ENCODE data around the gene KCNC1. TPM values are rescaled to one million over a fixed set of nuclear protein-coding genes. Genes with fewer than 3 reads are reported as not detected.
A peak's percentile ranks its signal among the peaks of the same experiment; 100 is the strongest.

Gene KCNC1
- total and polyA plus RNA-seq, 2 of the 4 experiments (the other 2 are of a cell fraction), result 0.03 TPM; not detected in 1

DNA sequence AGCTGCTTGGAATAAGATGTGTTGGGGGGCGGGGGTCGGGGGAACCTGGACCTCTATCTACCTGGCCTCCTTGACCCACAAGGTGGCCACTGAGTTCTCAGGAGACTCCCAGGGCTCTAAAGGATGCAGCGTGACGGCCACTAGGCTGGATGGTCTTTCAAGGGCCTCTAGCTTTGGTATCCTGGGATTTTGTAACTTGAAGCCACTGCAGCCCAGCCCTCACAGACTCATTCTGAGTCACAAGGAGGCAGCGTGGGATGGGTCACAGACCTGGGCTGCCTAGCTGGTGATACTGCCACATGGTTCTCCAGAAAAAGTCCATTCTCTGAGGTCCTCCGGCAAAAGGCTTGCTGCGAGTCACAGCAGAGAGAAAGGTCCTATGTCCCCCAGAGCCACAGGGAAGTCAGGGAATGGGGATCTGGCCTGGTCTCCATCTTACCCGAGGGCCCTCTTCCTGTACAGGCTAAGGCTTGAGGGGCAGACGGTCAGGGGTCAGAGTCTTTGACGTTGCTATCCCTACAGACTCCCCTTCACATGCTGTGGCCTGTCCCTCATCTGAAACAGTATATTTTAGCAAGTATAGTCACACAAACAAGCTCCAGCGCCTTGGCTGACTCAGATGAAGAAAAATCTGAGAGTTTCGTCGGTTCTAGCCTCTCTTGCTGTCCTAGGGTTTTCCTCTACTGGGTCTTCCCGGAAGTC is 52.4 kb downstream of the KCNC1 start:
- Histone ChIP-seq H2BK5ac (ENCODE audit: low read depth, low read length, poor library complexity, severe bottlenecking) (peak overlapping the region; percentile 99), H3K9me1 (ENCODE audit: insufficient read depth, low read length) (peaks cover 27% of the 10 kb centered on the region), H3K79me1 (ENCODE audit: low read depth in 1 of 2, low read length in 2 of 2) (peaks cover 0 to 13% of the 10 kb centered on the region in 2 experiments; a peak in 1 of 4 replicates), H4K5ac (ENCODE audit: low read depth, low read length) (peak overlapping the region; percentile 76), H2AK9ac (replicated peaks; ENCODE audit: low read depth, low read length, poor library complexity) (peak overlapping the region; percentile 88), H2BK15ac (ENCODE audit: low read depth, low read length) (peak overlapping the region; percentile 95; the same call in 1 of the 3 replicates), H3K36me3 (ENCODE audit: control insufficient read depth, insufficient read depth, low read length) (no peaks in the 10 kb centered on the region), H3K9me3 (ENCODE audit: control insufficient read depth, insufficient read depth, low read length) (no peaks in the 10 kb centered on the region), H3K23ac (ENCODE audit: low read depth, low read length) (peak overlapping the region; percentile 93), H4K20me1 (ENCODE audit: insufficient read depth, low read length) (no peaks in the 10 kb centered on the region), H3K4ac (ENCODE audit: low read depth, low read length) (peak overlapping the region; percentile 97), H4K8ac (ENCODE audit: low read depth in 2 of 2, low read length in 2 of 2) (peak overlapping the region; percentile 14 to 88), H2BK120ac (ENCODE audit: low read depth, low read length) (peak overlapping the region; percentile 98), H3K27me3 (ENCODE audit: control insufficient read depth, insufficient read depth, low read length) (no peaks in the 10 kb centered on the region), H2BK20ac (ENCODE audit: low read depth, low read length) (peak overlapping the region; percentile 98), H2AK5ac (ENCODE audit: low read depth, low read length) (peak overlapping the region; percentile 97; the same call in 1 of the 2 replicates), H2AFZ (replicated peaks; ENCODE audit: low read length, poor library complexity) (peak overlapping the region; percentile 85), H3K4me3 (ENCODE audit: insufficient read depth, low read depth, low read length) (no peak overlapping the region), H3K4me1 (ENCODE audit: control insufficient read depth, insufficient read depth, low read length) (peaks cover 20% of the 10 kb centered on the region), H3K4me2 (ENCODE audit: low read depth, low read length) (peak overlapping the region; percentile 69), H3K9ac (ENCODE audit: low read depth, low read length) (no peak overlapping the region), H3K18ac (ENCODE audit: low read depth, low read length) (peak overlapping the region; percentile 89), H4K91ac (ENCODE audit: insufficient read depth, low read depth, low read length) (peak overlapping the region; percentile 89), H3K56ac (ENCODE audit: extremely low read depth, insufficient read depth, low read length) (peak overlapping the region; percentile 64; the same call in 1 of the 2 replicates), H3K14ac (replicated peaks; ENCODE audit: low read depth, low read length) (peak overlapping the region; percentile 83), H3K27ac (ENCODE audit: insufficient read depth, low read length) (peak overlapping the region; percentile 90)
- dilution Hi-C loops (cut with HindIII; ENCODE audit: low sequenced_read_pairs, unreplicated experiment), result no loop called here
- no TSS peak for BruUV-seq (replicated peaks)
- peak; percentile 92 for ATAC-seq (ENCODE audit: low read depth)
- peak; percentile 96 for DNase-seq
- POLR2A ChIA-PET (ENCODE audit: unreplicated experiment), result no interaction called here
- intact Hi-C loops (cut with micrococcal nuclease), result no loop called here
- WGBS, 2 experiments (ENCODE audit: extremely low coverage in 2 of 2, insufficient read length in 1 of 2), result 40% methylated on average over 3 of the region's 14 CpGs; no CpG with 5 or more reads in 1 of the 2 experiments
- in situ Hi-C loops (cut with MboI; ENCODE audit: low sequenced_read_pairs), result no loop called here
- CTCF ChIA-PET, result interaction anchor here (0.7 to 1.0 kb wide), 2 partner anchors 55 to 186 kb away, joined by 3 read pairs; no protein-coding TSS in a partner anchor
- no peak for TF ChIP-seq RFX5 (IDR thresholded peaks at IDR 0.05; ENCODE audit: low read depth, low read length)
- no peak; the same call in 1 of the 2 replicates for TF ChIP-seq POLR2A (IDR thresholded peaks at IDR 0.05; ENCODE audit: low read depth, low read length)
- TF ChIP-seq SMC3 (IDR thresholded peaks at IDR 0.05; ENCODE audit: low read depth, low read length), result no peak
- no peak for TF ChIP-seq MAFK (IDR thresholded peaks at IDR 0.05; ENCODE audit: low read depth, low read length)
- TF ChIP-seq USF2 (IDR thresholded peaks at IDR 0.05; ENCODE audit: low read depth, low read length), result peak; percentile 44
- TF ChIP-seq RAD21 (IDR thresholded peaks at IDR 0.05; ENCODE audit: low read length), result peak; percentile 42
- TF ChIP-seq FOS (IDR thresholded peaks at IDR 0.05; ENCODE audit: low read depth, low read length), result peak; percentile 92
- TF ChIP-seq RCOR1 (IDR thresholded peaks at IDR 0.05; ENCODE audit: insufficient replicate concordance, low read length), result no peak
- TF ChIP-seq BHLHE40 (IDR thresholded peaks at IDR 0.05; ENCODE audit: low read depth, low read length), result no peak; the same call in 1 of the 2 replicates
- peak; percentile 21; the same call in 1 of the 2 replicates for TF ChIP-seq CTCF (conservative IDR thresholded peaks at IDR 0.05; ENCODE audit: low read depth, low read length)
- no peak for TF ChIP-seq ELK1 (IDR thresholded peaks at IDR 0.05; ENCODE audit: borderline replicate concordance, low read depth, low read length)
- TF ChIP-seq CHD1 (IDR thresholded peaks at IDR 0.05; ENCODE audit: low read depth, low read length), result no peak
- TF ChIP-seq MXI1 (IDR thresholded peaks at IDR 0.05; ENCODE audit: borderline replicate concordance, low read depth, low read length), result peak; percentile 87; the same call in 1 of the 2 replicates
- peak; percentile 49; the same call in 1 of the 2 replicates for TF ChIP-seq CEBPB (IDR thresholded peaks at IDR 0.05; ENCODE audit: low read depth, low read length)
